ENCODE results near the gene MED26.
A peak's percentile ranks its signal among the peaks of the same experiment; 100 is the strongest.

MED26 gene

GRCh38 chr19:16576690-16577530 lies 51.1 kb downstream of the MED26 start:
- Histone ChIP-seq H3K9me3 (ENCODE audit: control insufficient read depth, insufficient read depth, low read length) (no peaks in the 10 kb centered on the region), H3K36me3 (ENCODE audit: control insufficient read depth, insufficient read depth, low read length) (peaks cover 30% of the 10 kb centered on the region), H3K4me1 (ENCODE audit: control insufficient read depth, insufficient read depth, low read length) (peaks cover 6% of the 10 kb centered on the region), H3K27me3 (ENCODE audit: control insufficient read depth, insufficient read depth, low read length) (no peaks in the 10 kb centered on the region), H3K9ac (ENCODE audit: low read depth, low read length) (no peak overlapping the region), H3K4me3 (ENCODE audit: low read depth, low read length) (no peak overlapping the region)

GRCh38 chr19:16575861-16576689 lies 51.9 kb downstream of the MED26 start:
- Histone ChIP-seq H3K27me3 (ENCODE audit: control insufficient read depth, insufficient read depth, low read length) (no peaks in the 10 kb centered on the region), H3K9ac (ENCODE audit: low read depth, low read length) (no peak overlapping the region), H3K4me3 (ENCODE audit: low read depth, low read length) (no peak overlapping the region), H3K36me3 (ENCODE audit: control insufficient read depth, insufficient read depth, low read length) (peaks cover 30% of the 10 kb centered on the region), H3K9me3 (ENCODE audit: control insufficient read depth, insufficient read depth, low read length) (no peaks in the 10 kb centered on the region), H3K4me1 (ENCODE audit: control insufficient read depth, insufficient read depth, low read length) (peaks cover 7% of the 10 kb centered on the region)

- Histone ChIP-seq H3K9me3 (ENCODE audit: control insufficient read depth, insufficient read depth, low read length) (no peaks in the 10 kb centered on the region), H3K4me1 (ENCODE audit: control insufficient read depth, insufficient read depth, low read length) (peaks cover 8% of the 10 kb centered on the region), H3K36me3 (ENCODE audit: control insufficient read depth, insufficient read depth, low read length) (peaks cover 35% of the 10 kb centered on the region), H3K9ac (ENCODE audit: low read depth, low read length) (no peak overlapping the region), H3K27me3 (ENCODE audit: control insufficient read depth, insufficient read depth, low read length) (no peaks in the 10 kb centered on the region), H3K4me3 (ENCODE audit: low read depth, low read length) (no peak overlapping the region)
Observed at GRCh38 chr19:16575282-16575681, 52.7 kb downstream of the MED26 start.

- peaks cover 40% of the 10 kb centered on the region for H3K36me3 ChIP-seq (ENCODE audit: control insufficient read depth, insufficient read depth, low read length)
- H3K4me1 ChIP-seq (ENCODE audit: control insufficient read depth, insufficient read depth, low read length): peaks cover 8% of the 10 kb centered on the region
- no peak overlapping the region for H3K9ac ChIP-seq (ENCODE audit: low read depth, low read length)
- no peaks in the 10 kb centered on the region for H3K9me3 ChIP-seq (ENCODE audit: control insufficient read depth, insufficient read depth, low read length)
- no peaks in the 10 kb centered on the region for H3K27me3 ChIP-seq (ENCODE audit: control insufficient read depth, insufficient read depth, low read length)
- peak overlapping the region; percentile 93 for H3K4me3 ChIP-seq (ENCODE audit: low read depth, low read length)
Observed at GRCh38 chr19:16573925-16574324, 54.1 kb downstream of the MED26 start.

- H3K27me3 ChIP-seq (ENCODE audit: control insufficient read depth, insufficient read depth, low read length): no peaks in the 10 kb centered on the region
- H3K9ac ChIP-seq (ENCODE audit: low read depth, low read length): peak overlapping the region; percentile 91
- H3K4me1 ChIP-seq (ENCODE audit: control insufficient read depth, insufficient read depth, low read length): peaks cover 8% of the 10 kb centered on the region
- peak overlapping the region; percentile 93 for H3K4me3 ChIP-seq (ENCODE audit: low read depth, low read length)
- peaks cover 40% of the 10 kb centered on the region for H3K36me3 ChIP-seq (ENCODE audit: control insufficient read depth, insufficient read depth, low read length)
- H3K9me3 ChIP-seq (ENCODE audit: control insufficient read depth, insufficient read depth, low read length): no peaks in the 10 kb centered on the region
Observed at GRCh38 chr19:16573296-16573695, 54.7 kb downstream of the MED26 start.

- H3K27me3 ChIP-seq (ENCODE audit: control insufficient read depth, insufficient read depth, low read length): no peaks in the 10 kb centered on the region
- H3K4me3 ChIP-seq (ENCODE audit: low read depth, low read length): peak within 1 kb of the TSS; percentile 93
- peak within 1 kb of the TSS; percentile 91 for H3K9ac ChIP-seq (ENCODE audit: low read depth, low read length)
- H3K4me1 ChIP-seq (ENCODE audit: control insufficient read depth, insufficient read depth, low read length): peaks cover 8% of the 10 kb centered on the region
- H3K36me3 ChIP-seq (ENCODE audit: control insufficient read depth, insufficient read depth, low read length): peaks cover 35% of the 10 kb centered on the region
- H3K9me3 ChIP-seq (ENCODE audit: control insufficient read depth, insufficient read depth, low read length): no peaks in the 10 kb centered on the region
Observed at GRCh38 chr19:16572332-16573211, 55.4 kb downstream of the MED26 start, which contains the start of gene SLC35E1. SLC35E1 (minus strand) TSS chr19:16572415; CDS start chr19:16572364, 51 bp downstream.

- peaks cover 32% of the 10 kb centered on the region for H3K36me3 ChIP-seq (ENCODE audit: control insufficient read depth, insufficient read depth, low read length)
Observed at GRCh38 chr19:16571822-16572331, 56.1 kb downstream of the MED26 start.

GRCh38 chr19:16571283-16571682 lies 56.7 kb downstream of the MED26 start:
- Histone ChIP-seq H3K4me3 (ENCODE audit: low read depth, low read length) (peak overlapping the region; percentile 91), H3K9ac (ENCODE audit: low read depth, low read length) (peak overlapping the region; percentile 86), H3K9me3 (ENCODE audit: control insufficient read depth, insufficient read depth, low read length) (no peaks in the 10 kb centered on the region), H3K27me3 (ENCODE audit: control insufficient read depth, insufficient read depth, low read length) (no peaks in the 10 kb centered on the region), H3K4me1 (ENCODE audit: control insufficient read depth, insufficient read depth, low read length) (peaks cover 8% of the 10 kb centered on the region), H3K36me3 (ENCODE audit: control insufficient read depth, insufficient read depth, low read length) (peaks cover 28% of the 10 kb centered on the region)

More at GRCh38 chr19:16571822-16572331, 56.1 kb downstream of the MED26 start:
- Histone ChIP-seq H3K9me3 (ENCODE audit: control insufficient read depth, insufficient read depth, low read length) (no peaks in the 10 kb centered on the region), H3K27me3 (ENCODE audit: control insufficient read depth, insufficient read depth, low read length) (no peaks in the 10 kb centered on the region), H3K9ac (ENCODE audit: low read depth, low read length) (peak overlapping the region; percentile 86), H3K4me1 (ENCODE audit: control insufficient read depth, insufficient read depth, low read length) (peaks cover 8% of the 10 kb centered on the region), H3K4me3 (ENCODE audit: low read depth, low read length) (peak overlapping the region; percentile 91)

GRCh38 chr19:16569609-16570320 lies 58.2 kb downstream of the MED26 start:
- no peak overlapping the region for H3K4me3 ChIP-seq (ENCODE audit: low read depth, low read length)
- H3K4me1 ChIP-seq (ENCODE audit: control insufficient read depth, insufficient read depth, low read length): peaks cover 8% of the 10 kb centered on the region
- H3K36me3 ChIP-seq (ENCODE audit: control insufficient read depth, insufficient read depth, low read length): peaks cover 22% of the 10 kb centered on the region
- no peak overlapping the region for H3K9ac ChIP-seq (ENCODE audit: low read depth, low read length)
- H3K27me3 ChIP-seq (ENCODE audit: control insufficient read depth, insufficient read depth, low read length): no peaks in the 10 kb centered on the region
- H3K9me3 ChIP-seq (ENCODE audit: control insufficient read depth, insufficient read depth, low read length): no peaks in the 10 kb centered on the region

- no peaks in the 10 kb centered on the region for H3K9me3 ChIP-seq (ENCODE audit: control insufficient read depth, insufficient read depth, low read length)
- peaks cover 22% of the 10 kb centered on the region for H3K36me3 ChIP-seq (ENCODE audit: control insufficient read depth, insufficient read depth, low read length)
- H3K9ac ChIP-seq (ENCODE audit: low read depth, low read length): no peak overlapping the region
- H3K4me1 ChIP-seq (ENCODE audit: control insufficient read depth, insufficient read depth, low read length): peaks cover 2% of the 10 kb centered on the region
- H3K27me3 ChIP-seq (ENCODE audit: control insufficient read depth, insufficient read depth, low read length): no peaks in the 10 kb centered on the region
- no peak overlapping the region for H3K4me3 ChIP-seq (ENCODE audit: low read depth, low read length)
Observed at GRCh38 chr19:16566702-16567101, 61.3 kb downstream of the MED26 start.
